PC-9 (cell line): ENCODE results near the gene VAV3. TPM values are rescaled to one million over a fixed set of nuclear protein-coding genes. Genes with fewer than 3 reads are reported as not detected.

ENCODE experiments used
- BruUV-seq: library from RNA; stranded (reverse); fragments of 400-500 nt; replicated peaks from 2 replicates; lab custom pipeline; 2021; lab: Mats Ljungman, UMichigan
- CTCF ChIA-PET: fragments of 300-600 bp; sonication (Branson Sonifier 250); formaldehyde crosslinking; loops from one replicate; lab custom pipeline; 2022; ENCODE audit warnings: antibody characterized with exemption; lab: Charles Lee
- POLR2A ChIA-PET: fragments of 300-600 bp; sonication (Branson Sonifier 250); formaldehyde crosslinking; loops from one replicate; lab custom pipeline; 2022; ENCODE audit warnings: antibody characterized with exemption; ENCODE audit not compliant: unreplicated experiment; lab: Charles Lee
- DNase-seq, 2 experiments: peaks; one replicate each; pipeline versions ENCODE4 v3.0.0 to v3.0.0-alpha.2; 2015 to 2022; ENCODE audit warnings: mixed read lengths in 1 of 2
- H2AFZ ChIP-seq: fragments of 200-600 bp; sonication (generic); 2 replicates; pipeline ENCODE4 v1.8.1; 2017; ENCODE audit warnings: antibody characterized with exemption
- H3F3A ChIP-seq: fragments of 200-600 bp; sonication (generic); 2 replicates; pipeline ENCODE4 v1.8.1; 2017; ENCODE audit warnings: antibody characterized with exemption, mild to moderate bottlenecking, low read depth; ENCODE audit not compliant: insufficient read depth
- H3K27ac ChIP-seq: fragments of 200-600 bp; sonication (generic); 2 replicates; pipeline ENCODE4 v1.6.1; 2016; ENCODE audit warnings: mixed run types
- H3K27me3 ChIP-seq: fragments of 200-600 bp; sonication (generic); 2 replicates; pipeline ENCODE4 v1.6.1; 2016; ENCODE audit warnings: low read depth, mixed run types; ENCODE audit not compliant: insufficient read depth
- H3K36me3 ChIP-seq: fragments of 200-600 bp; sonication (generic); 2 replicates; pipeline ENCODE4 v1.6.1; 2016; ENCODE audit warnings: low read depth, mixed run types
- H3K4me1 ChIP-seq: fragments of 200-600 bp; sonication (generic); replicated peaks from 2 replicates; pipeline ENCODE4 v1.6.1; 2016; ENCODE audit warnings: mixed run types; ENCODE audit not compliant: insufficient read depth
- H3K4me2 ChIP-seq: fragments of 200-600 bp; sonication (generic); 2 replicates; pipeline ENCODE4 v1.6.1; 2017; ENCODE audit warnings: mixed run types
- H3K4me3 ChIP-seq: fragments of 200-600 bp; sonication (generic); 2 replicates; pipeline ENCODE4 v1.6.1; 2016; ENCODE audit warnings: mixed run types
- H3K79me2 ChIP-seq: fragments of 200-600 bp; sonication (generic); 2 replicates; pipeline ENCODE4 v1.6.1; 2017; ENCODE audit warnings: low read depth, mixed run types
- H3K9me2 ChIP-seq: fragments of 200-600 bp; sonication (generic); 2 replicates; pipeline ENCODE4 v1.8.1; 2017; ENCODE audit warnings: mild to moderate bottlenecking; ENCODE audit not compliant: insufficient read depth
- H3K9me3 ChIP-seq: fragments of 200-600 bp; sonication (generic); 2 replicates; pipeline ENCODE4 v1.8.1; 2016; ENCODE audit warnings: low read depth; ENCODE audit not compliant: insufficient read depth
- H4K20me1 ChIP-seq: fragments of 200-600 bp; sonication (generic); 2 replicates; pipeline ENCODE4 v1.8.1; 2017; ENCODE audit not compliant: insufficient read depth
- CTCF ChIP-seq: fragments of 200-600 bp; sonication (generic); conservative IDR thresholded peaks from 2 replicates; pipeline ENCODE4 v1.6.1; 2017; ENCODE audit warnings: mixed run types, antibody characterized with exemption, mild to moderate bottlenecking, moderate library complexity
- EZH2 ChIP-seq: fragments of 200-600 bp; sonication (generic); IDR thresholded peaks from 2 replicates; pipeline ENCODE4 v1.8.0; 2017; ENCODE audit warnings: antibody characterized with exemption, low read depth
- intact Hi-C: fragments of 100-400 bp; cut with micrococcal nuclease; formaldehyde crosslinking; loops from one replicate; pipeline ENCODE4 v1.10.0; 2022; ENCODE audit not compliant: unreplicated experiment
- total RNA-seq: library from RNA; stranded (reverse); gene quantifications from 2 replicates; pipeline ENCODE4 v1.2.3, GENCODE V29; 2021

VAV3 gene
- total RNA-seq, 1 experiment from 2014 or later = 1.7 TPM

GRCh38 chr1:107767156-107767582 lies 197.8 kb downstream of the VAV3 start:
- no peak overlapping the region for H3K4me2 ChIP-seq
- H3K4me3 ChIP-seq = no peak overlapping the region
- no peaks in the 10 kb centered on the region for H3F3A ChIP-seq
- BruUV-seq = no TSS peak
- intact Hi-C loops = no loop called here
- no peaks in the 10 kb centered on the region for H3K27me3 ChIP-seq
- TF ChIP-seq EZH2 (no peak), CTCF (no peak)
- no peaks in the 10 kb centered on the region for H3K36me3 ChIP-seq
- no peaks in the 10 kb centered on the region for H3K79me2 ChIP-seq
- no peaks in the 10 kb centered on the region for H3K9me3 ChIP-seq
- H3K4me1 ChIP-seq = no peaks in the 10 kb centered on the region
- no peaks in the 10 kb centered on the region for H4K20me1 ChIP-seq
- H3K9me2 ChIP-seq = 0 out of 2 replicates have a peak, but pooled peaks cover 6% of the 10 kb centered on the region
- ChIA-PET CTCF (no interaction called here), POLR2A (no interaction called here)
- no peak for DNase-seq
- H2AFZ ChIP-seq = no peak overlapping the region
- H3K27ac ChIP-seq = no peak overlapping the region

GRCh38 chr1:107766533-107766932 lies 198.4 kb downstream of the VAV3 start:
- no TSS peak for BruUV-seq
- Histone ChIP-seq H3K4me2 (no peak overlapping the region), H2AFZ (no peak overlapping the region), H4K20me1 (no peaks in the 10 kb centered on the region), H3K4me1 (no peaks in the 10 kb centered on the region), H3K9me2 (0 out of 2 replicates have a peak, but pooled peaks cover 6% of the 10 kb centered on the region), H3K79me2 (no peaks in the 10 kb centered on the region), H3K9me3 (no peaks in the 10 kb centered on the region), H3K27me3 (no peaks in the 10 kb centered on the region), H3K36me3 (no peaks in the 10 kb centered on the region), H3K4me3 (no peak overlapping the region), H3K27ac (no peak overlapping the region), H3F3A (no peaks in the 10 kb centered on the region)
- CTCF ChIA-PET = no interaction called here
- POLR2A ChIA-PET = no interaction called here
- TF ChIP-seq EZH2 (no peak), CTCF (no peak)
- intact Hi-C loops = no loop called here
- no peak for DNase-seq

- no peak for DNase-seq
- no peak for TF ChIP-seq EZH2
- no peak for TF ChIP-seq CTCF
- ChIA-PET CTCF (no interaction called here), POLR2A (no interaction called here)
- H3K4me1 ChIP-seq = no peaks in the 10 kb centered on the region
- H3K9me3 ChIP-seq = no peaks in the 10 kb centered on the region
- no peak overlapping the region for H2AFZ ChIP-seq
- H3K9me2 ChIP-seq = 0 out of 2 replicates have a peak, but pooled peaks cover 2% of the 10 kb centered on the region
- no peaks in the 10 kb centered on the region for H3F3A ChIP-seq
- no peaks in the 10 kb centered on the region for H3K79me2 ChIP-seq
- intact Hi-C loops = no loop called here
- no peak overlapping the region for H3K4me3 ChIP-seq
- H3K27me3 ChIP-seq = no peaks in the 10 kb centered on the region
- no peak overlapping the region for H3K27ac ChIP-seq
- BruUV-seq = no TSS peak
- no peak overlapping the region for H3K4me2 ChIP-seq
- H3K36me3 ChIP-seq = no peaks in the 10 kb centered on the region
- no peaks in the 10 kb centered on the region for H4K20me1 ChIP-seq
These were observed 202.1 kb downstream of the VAV3 start for GRCh38 chr1:107762751-107763390.
